Renal cortex interstitium (tissue), 11 donors: Measurements from ENCODE around the gene RPTOR. TPM values are rescaled to one million over a fixed set of nuclear protein-coding genes. Genes with fewer than 3 reads are reported as not detected.

Source experiments
- DNase-seq, 11 donors: peaks; one replicate each; pipeline ENCODE4 v3.0.0-alpha.2; 2013; ENCODE audit warnings: low read depth in 9 of 11, low spot score in 4 of 11; ENCODE audit errors: extremely low read depth in 1 of 11
- polyA plus RNA-seq, 3 donors: library from polyadenylated mRNA; unstranded; fragments of 120-200 nt; gene quantifications; one replicate each; pipeline ENCODE4 v1.2.1, GENCODE V29; 2013; ENCODE audit not compliant: insufficient read length in 3 of 3

RPTOR gene
- polyA plus RNA-seq, 3 donors, result 17.2 to 22.5 (median 21.4) TPM

DNA sequence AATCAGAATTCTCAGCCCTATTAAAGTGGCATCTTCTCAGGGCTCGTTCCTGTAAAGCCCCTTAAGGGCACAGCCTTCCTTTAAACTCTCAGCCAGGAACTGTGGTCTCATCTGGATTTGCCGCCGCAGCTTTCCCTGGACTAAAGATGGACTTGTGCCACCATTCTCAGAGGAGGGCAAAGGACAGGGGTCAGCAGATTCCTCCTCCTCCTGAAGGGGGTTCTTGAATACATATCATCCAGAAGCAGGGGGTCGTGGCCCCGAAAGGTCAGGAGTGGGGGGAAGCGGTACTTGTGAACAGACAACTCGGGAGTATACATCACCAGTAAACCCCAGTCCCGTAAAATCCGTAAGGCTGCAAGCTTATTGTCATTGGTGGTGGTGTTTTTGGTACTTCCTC lies 174.8 kb downstream of the RPTOR start:
- DNase-seq, result no peak

- no peak for DNase-seq
These were observed 176.3 kb downstream of the RPTOR start for GRCh38 chr17:80720610-80721577.

- no peak for DNase-seq
These were observed 178.0 kb downstream of the RPTOR start for GRCh38 chr17:80722661-80723060.

DNA sequence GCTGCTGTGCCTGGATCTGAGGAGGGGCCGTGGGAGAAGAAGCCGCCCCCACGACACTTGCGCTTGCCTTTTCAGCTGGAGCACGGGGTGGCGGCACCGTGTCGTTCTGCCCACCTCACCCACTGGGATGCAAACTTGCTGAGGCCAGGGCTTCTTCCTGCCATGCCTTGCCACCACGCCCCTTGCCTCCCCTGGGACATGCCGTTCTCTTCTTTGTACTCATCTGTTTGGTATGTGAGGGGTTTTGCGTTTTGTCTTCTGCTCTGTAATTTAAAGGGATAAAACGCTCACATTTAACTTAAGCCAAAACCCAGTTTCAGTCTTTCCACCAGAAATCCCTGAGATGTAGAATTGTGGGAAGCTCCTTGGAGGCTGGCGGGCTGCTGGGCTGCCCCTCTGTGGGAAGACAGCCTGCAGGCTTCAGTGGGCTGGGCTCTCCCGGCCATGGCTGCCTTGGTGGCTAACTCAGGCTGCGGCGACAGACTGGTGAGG lies 180.2 kb downstream of the RPTOR start:
- DNase-seq, result no peak

DNA sequence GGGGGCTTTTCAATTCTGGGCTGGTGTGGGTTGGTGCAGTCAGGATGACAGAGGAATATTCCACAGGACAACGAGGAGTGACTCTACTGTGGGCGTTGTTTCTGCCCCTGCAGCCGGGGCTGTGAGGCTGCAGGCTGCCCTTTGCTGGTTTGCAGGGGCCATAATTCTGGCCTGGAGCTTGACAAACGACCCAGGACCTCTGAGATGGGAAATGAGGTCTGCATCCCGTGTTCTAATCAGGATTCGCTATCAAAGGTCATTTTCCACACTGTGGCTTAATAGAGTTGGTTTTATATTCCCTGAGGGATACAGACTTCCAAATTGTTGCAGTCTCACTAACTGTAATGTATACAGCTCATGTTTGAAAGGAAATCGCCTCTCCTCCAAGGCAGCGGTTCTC lies 180.9 kb downstream of the RPTOR start:
- no peak for DNase-seq

- no peak for DNase-seq
These were observed 182.1 kb downstream of the RPTOR start for GRCh38 chr17:80726558-80727408.

GRCh38 chr17:80727409-80727755 lies 182.7 kb downstream of the RPTOR start:
- DNase-seq, result no peak

- DNase-seq, result no peak
These were observed 184.4 kb downstream of the RPTOR start for GRCh38 chr17:80729016-80729415.

GRCh38 chr17:80729761-80730160 lies 185.1 kb downstream of the RPTOR start:
- DNase-seq, result peak in 2 of 11 donors; percentile 24 to 49

DNA sequence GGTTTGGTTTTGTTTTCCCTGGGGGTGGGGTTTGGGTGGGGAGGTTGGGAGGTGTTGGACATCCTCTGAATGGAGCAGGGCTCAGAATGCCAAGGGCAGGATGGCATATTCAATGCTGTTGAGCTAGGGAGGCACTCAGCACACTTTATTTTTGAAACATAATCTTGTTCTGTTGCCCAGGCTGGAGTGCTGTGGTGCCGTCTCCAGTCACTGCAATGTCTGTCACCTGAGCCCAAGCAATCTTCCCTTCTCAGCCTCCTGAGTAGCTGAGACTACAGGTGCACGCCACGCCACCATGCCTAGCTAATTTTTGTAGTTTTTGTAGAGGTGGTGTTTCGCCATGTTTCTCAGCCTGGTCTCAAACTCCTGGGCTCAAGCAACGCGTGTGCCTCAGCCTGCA lies 186.1 kb downstream of the RPTOR start:
- DNase-seq, result no peak

DNA sequence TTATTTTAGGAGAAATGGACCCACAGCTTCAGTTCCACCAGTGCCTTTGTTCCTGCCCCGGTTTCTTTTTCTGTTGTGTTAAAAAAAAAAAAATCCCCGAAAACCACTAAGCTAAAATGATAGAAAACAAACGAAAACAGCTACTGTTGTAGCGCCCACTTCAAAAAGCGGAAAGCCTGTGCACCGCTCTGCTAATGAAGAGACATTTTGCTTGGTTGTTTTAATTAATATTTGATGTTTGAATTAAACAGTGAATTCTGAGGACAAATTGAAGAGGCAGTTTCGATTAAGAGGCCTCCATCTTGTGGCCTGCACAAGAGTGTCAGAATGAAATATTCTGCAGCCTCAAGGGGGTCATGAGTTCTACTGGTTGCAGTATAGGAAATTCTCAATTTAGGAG lies 186.7 kb downstream of the RPTOR start:
- no peak for DNase-seq

DNA sequence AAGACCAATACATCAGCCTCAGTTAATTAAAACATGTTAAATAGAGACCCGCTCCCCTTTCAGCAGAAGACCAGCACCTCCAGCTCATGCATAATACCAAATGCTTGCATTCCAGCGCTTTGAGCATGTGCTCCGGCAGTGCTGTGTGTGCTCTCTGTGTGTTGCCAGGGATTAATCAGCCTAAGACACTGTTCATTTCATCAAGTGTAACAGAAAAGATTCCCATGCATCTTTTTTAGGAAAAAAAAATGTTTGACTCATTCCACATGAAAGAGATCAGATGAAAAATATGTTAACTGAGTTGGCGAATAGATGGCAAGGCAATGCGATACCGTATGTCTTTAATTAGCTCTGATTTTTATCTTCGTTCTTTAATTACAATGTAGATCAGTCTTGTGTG lies 187.6 kb downstream of the RPTOR start:
- no peak for DNase-seq

DNA sequence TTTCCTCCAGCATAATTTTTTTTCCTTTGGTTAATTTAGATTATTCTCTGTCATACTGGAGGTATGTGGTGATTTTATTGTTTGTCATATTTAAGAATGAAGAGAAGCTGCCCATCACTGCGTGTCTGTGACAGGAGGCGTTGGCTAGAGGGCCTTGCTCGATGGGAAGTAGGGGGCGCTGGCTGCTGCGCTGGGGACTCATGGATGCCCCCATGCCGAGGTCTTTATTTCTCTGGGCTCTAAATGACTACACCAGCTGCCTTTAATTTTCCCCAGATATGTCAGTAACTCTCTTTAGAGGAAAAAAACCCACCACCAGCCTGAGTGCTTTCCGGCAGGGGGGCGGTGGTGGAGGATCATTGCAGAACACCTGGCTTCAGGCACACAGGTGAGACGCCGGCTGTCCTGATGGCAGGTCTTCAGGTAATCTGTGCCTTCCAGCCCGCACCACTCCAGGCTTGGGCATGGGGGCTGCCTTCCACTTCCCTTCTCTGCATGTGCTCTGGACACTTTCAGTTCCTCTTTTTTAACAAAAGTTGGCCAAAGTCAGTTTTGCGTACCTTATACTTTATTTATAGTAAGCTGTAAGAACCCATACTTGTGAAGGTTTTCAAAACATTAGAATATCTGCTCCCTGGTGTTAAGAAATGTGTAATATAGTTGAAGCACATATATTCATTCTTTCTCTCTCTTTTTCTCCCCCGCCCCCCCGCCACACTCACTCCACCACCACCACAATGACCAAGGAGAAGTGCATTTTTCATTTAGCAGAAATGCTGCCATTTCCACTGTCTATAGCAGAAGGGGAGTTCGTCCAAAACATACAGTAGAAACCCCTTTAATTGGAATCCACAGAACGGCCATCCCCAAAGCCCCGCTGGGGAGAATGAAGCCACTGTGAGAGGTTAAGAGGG lies 192.7 kb downstream of the RPTOR start:
- no peak for DNase-seq

DNA sequence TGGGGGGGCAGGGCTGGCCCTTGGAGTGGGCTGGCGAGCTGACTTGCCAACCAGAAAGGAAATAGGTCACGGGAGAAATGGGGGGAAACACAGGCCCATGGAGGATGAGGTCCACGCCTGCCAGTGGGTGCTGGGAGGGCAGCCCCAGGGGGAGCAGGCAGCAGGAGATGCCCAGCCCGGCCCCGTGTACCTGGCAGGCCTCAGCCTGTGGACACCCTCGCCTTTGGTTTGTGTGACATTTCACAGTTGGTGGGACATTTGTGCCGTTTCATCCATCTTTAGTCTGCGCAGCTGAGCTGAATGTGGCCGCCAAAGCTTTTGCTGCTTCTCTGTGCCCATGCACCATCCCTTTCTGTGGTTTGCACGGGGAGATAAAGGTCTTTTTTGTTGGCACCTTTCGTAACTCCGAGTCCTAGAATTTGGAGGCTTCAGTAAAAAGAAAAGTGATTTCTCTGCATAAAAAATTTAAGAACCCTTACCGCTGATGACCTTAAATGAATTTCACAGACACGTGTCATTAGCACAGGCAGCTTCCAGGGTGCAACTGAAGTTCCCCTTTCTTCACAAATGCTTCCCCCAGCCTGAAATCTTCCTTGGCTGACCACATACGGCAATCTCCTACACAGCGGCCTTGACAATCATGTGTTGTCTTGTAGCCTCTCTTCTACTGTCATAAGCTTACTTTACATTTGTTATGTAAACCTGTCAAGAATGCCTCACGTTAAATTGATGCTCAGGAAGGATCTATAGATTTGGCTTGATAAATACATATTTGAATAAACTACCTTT lies 193.6 kb downstream of the RPTOR start:
- DNase-seq, result no peak

DNA sequence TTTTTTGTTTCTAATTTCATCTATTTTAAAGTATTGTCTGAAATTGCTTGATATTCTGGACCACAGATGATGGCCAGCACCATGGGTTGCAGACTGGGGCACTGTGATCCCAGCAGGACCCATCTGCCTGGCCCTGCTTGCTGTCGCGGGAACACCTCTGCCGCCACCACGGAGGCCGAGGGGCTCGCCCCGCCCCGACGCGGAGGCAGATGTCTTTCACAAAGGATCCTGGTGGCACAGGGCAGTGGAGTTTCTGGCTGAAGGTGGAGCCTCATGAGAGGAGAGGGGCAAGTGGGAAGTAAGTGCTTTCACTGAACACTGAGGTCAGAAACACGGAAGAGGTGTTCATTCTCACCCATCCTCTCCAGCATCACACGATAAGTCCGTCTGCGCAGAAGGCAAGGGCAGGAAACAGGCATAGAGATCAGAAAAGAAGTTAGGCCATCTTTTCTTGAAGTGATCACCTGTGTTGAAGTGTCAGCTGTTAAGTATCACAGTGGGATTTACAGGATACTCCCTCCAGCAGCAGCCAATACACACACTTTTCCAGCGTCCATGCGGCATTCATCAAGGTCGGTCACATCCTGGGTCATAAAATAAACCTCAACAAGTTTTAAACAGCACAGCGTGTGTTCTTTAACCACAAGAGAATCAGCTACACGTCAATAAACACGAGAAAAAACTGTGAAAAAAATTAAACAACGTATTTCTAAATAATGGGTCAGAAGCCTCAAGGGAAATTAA lies 194.5 kb downstream of the RPTOR start:
- DNase-seq, result no peak

GRCh38 chr17:80740141-80740540 lies 195.5 kb downstream of the RPTOR start:
- DNase-seq, result no peak

DNA sequence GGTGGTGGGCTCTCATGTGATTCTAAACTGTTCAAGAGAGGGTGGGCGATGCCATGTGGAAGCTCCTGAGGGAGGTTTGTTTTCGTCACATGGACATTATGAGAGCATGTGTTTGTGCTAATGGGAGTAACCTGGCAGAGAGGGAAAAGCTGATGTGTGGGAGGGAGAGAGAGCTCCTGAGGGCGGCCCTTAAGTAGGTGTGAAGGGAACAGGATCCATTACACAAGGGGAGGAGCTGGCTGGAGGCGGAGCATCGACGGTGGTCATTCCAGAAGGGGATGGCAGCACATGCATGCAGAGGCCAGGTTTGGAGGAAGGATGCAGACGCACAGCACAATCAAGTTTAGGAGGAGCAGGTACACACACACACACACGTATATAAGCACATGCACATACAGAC lies 197.5 kb downstream of the RPTOR start:
- no peak for DNase-seq
